KBM-7 (cell line): ENCODE measurements around the gene CAPN13.

Experiments
- DNase-seq: peaks from one replicate; pipeline ENCODE4 v3.0.0-alpha.2; 2015
- in situ Hi-C: fragments of 300-500 bp; cut with MboI; formaldehyde crosslinking; loops from 2 replicates; pipeline ENCODE4 v1.14.3; 2020; ENCODE audit warnings: low sequenced_read_pairs, low pct_unique_long_range_greater_than_20kb, mixed read lengths

The CAPN13 gene

DNA sequence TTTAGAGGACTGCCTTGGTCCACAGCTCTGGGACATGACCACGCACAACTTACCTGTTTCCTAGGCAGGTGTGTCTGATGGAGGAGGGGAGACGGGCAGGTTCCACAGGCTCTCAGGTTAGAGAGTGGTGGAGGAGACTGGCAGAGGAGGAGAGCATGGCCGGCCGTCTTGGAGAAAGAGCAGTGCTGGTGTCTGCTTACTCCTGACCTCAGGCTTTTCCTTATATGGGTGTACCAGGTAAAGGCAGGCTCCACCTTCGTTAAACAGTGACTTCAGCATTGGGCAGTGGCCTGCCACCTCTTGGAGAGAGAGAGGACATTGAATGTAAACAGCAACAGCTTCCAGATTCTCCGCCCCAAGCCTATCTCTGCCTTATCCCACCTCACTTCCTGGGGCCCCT is at the start of gene CAPN13:
Gene CAPN13 (minus strand): TSS at position 198 of the 400 bp plus-strand sequence. CDS start 20,121 bp downstream, outside the sequence.
- in situ Hi-C loops: no loop called here
- no peak for DNase-seq

GRCh38 chr2:30847841-30848240 is 40.6 kb upstream of the CAPN13 start:
- in situ Hi-C loops: no loop called here
- DNase-seq: no peak

DNA sequence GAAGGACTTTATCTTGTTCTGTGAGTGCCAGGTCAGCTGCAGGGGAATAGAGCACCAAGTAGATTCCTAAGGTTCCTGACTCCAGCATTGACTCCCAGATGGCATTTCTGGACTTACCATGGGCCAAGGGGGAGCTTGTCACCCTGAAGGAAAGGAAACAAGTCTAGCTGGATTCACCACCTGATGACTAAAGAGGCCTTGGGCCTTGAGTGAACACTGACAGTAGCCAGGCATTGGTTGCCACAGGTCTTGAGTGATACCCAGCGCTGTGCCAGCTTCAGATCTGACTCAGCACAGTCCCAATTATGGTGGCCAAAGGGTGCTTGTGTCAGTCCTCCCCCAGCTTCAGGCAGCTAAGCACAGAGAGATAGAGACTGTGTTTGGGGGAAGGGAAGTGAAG is 40.1 kb upstream of the CAPN13 start:
- in situ Hi-C loops: no loop called here
- DNase-seq: no peak

DNA sequence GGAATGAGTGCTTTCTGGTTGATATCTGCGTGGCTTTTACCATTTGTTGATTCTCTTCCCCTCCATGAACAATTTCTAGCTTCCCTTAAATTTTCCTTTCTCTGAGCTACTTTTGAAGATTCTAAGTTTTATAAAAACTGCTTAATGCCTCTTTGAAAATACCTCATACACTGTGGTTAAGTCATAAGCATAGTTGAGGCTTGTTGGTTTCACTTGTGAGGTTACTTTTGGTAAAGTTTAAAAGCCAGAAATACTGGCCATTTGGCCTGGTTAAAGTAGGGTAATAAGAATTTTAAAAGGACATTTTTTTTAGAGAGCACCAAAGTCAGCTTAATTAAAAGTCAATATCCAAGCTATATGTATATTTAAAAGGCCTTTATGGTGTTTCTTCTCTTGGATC is 21.3 kb upstream of the CAPN13 start:
- in situ Hi-C loops: no loop called here
- no peak for DNase-seq

DNA sequence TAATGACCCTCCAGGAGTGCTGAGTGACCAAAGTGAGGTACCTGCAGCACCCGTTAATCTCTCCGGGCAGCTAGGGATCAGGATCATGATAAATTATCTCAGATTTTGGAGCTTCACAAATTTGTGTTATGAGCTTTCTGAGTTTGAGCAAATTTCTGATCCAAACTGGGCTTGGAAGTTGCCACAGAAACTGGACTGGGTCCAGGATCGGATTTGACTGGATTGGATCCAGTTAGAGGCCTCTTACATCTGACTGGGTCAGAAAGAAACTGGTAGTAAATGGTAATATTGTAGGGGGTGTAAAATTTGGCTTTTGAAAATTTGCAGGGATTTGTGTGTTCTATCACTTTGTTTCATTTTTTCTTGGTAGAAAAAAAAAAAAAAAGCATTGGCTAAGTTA is 19.7 kb upstream of the CAPN13 start:
- no peak for DNase-seq
- in situ Hi-C loops: no loop called here

GRCh38 chr2:30826481-30826880 is 19.2 kb upstream of the CAPN13 start:
- in situ Hi-C loops: no loop called here
- DNase-seq: no peak

GRCh38 chr2:30823452-30823851 is 16.2 kb upstream of the CAPN13 start:
- no peak for DNase-seq
- in situ Hi-C loops: no loop called here

- no peak for DNase-seq
- in situ Hi-C loops: no loop called here
These were observed 14.7 kb upstream of the CAPN13 start for GRCh38 chr2:30821960-30822359.

DNA sequence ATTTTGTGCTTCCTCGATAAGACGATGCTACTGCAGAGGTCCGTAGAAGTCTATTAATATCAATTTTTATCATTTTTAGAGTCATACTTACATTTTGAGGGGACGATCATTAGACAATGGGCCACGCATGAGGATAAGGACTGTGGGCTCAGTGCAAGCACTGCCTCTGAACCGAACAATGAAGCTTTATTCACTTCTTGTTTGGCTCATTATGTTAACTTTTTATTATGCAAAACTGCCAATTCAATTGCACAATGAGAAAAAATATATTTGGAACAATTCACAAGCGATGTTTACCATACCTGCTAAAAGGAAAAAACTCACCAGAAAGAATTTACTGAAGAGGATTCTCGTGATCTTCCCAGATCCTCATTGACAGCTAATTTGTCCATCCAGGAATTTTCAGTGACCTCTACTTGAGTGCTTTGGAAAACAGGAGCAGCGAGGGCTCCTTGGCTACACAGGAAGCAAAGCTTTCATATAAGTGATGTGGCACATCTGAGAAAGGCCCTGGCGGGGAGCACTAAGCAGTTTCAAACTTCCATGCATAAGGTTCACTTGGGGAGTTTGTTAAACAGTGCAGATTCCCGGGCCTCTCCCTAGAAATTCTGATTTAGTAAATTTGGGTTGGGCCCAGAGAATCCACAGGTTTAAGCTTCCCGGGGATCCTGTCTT is 13.3 kb upstream of the CAPN13 start:
- in situ Hi-C loops: no loop called here
- no peak for DNase-seq

DNA sequence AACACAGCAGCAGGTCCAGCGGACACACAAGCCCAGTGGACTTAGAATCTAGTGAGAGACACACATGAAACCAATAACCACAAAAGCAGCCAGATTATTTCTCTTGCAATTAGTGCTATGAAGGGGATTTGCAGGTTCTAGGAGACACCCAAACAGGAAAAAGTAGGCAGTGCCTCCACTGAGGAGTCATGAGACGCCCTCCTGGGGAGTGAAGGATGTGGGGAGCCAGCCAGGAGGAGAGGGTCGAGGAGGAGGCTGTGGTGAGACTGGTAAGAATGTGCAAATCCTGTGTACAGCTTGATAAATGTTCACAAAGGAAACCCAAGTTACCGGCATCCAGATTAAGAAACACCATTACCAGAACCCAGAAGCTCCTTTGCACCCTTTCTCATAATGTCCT is 2.7 kb upstream of the CAPN13 start:
- in situ Hi-C loops: no loop called here
- no peak for DNase-seq

DNA sequence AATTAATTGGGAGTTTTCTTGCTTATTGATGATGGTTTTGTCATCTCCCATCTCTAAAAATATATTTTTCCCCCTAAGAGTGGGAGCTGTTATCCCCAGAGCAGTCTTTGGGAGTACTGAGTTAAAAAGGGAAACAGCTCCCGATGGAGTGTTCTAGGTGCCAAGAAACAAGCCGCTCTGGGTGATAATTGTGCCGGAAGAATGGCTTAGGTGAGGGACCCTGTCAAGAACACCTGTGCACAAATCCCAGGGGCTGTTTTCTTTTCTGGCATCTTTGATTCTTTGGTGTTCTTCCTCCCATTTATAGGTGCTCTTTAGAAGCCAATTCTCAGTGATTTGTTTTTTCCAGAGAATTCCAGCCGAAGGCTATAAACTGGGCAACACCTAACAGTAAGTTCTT is 1.4 kb upstream of the CAPN13 start:
- no peak for DNase-seq
- in situ Hi-C loops: no loop called here

DNA sequence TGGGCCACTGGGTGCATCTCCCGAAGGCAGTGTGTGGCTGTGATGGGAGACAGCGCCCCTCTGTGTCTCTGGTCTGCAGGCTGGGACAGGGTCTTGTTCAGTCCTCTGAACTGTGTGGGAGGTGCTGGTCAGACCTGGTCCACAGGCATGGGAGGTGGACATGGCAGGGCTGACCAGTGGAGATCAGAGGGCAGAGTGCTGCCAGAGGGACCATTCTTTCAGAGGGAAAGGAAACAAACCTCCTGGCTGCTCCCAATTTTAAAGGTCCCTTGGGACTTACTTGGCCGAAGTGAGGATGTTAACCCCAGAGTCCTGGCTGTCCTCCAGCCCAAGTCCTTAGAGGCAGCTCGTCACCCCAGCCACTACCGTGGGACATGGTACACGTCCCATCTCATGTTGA is 4.0 kb downstream of the CAPN13 start:
- no peak for DNase-seq
- in situ Hi-C loops: no loop called here

GRCh38 chr2:30802611-30803010 is 4.6 kb downstream of the CAPN13 start:
- DNase-seq: no peak
- in situ Hi-C loops: no loop called here

- in situ Hi-C loops: no loop called here
- DNase-seq: no peak
These were observed 5.3 kb downstream of the CAPN13 start for GRCh38 chr2:30801821-30802455.

- in situ Hi-C loops: no loop called here
These were observed 7.1 kb downstream of the CAPN13 start for GRCh38 chr2:30800159-30800558.

GRCh38 chr2:30799366-30799765 is 7.9 kb downstream of the CAPN13 start:
- in situ Hi-C loops: no loop called here
- no peak for DNase-seq

More at GRCh38 chr2:30800159-30800558, 7.1 kb downstream of the CAPN13 start:
- DNase-seq: no peak

DNA sequence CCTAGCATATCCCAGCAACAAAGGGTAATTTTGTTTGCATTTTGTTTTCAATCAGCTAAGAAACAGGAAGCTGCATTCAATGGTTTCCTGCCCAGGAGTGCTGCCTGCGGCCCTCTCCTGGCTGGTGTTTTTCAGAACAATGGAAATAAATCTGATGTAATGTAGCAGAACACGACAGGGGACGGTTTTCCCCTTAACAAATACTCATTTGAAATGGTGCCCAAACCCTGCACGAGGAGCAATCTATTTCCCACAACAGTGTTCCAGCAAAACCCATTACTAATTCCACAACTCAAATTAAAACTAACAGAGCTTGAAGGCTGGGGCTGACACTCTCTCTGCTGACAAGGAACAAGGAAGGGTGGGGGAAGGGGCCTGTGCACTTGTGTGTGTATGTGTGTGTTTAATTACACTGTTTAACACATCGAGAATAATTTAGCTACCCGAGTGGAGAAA is 8.7 kb downstream of the CAPN13 start:
- in situ Hi-C loops: no loop called here
- peak; percentile 49 for DNase-seq

DNA sequence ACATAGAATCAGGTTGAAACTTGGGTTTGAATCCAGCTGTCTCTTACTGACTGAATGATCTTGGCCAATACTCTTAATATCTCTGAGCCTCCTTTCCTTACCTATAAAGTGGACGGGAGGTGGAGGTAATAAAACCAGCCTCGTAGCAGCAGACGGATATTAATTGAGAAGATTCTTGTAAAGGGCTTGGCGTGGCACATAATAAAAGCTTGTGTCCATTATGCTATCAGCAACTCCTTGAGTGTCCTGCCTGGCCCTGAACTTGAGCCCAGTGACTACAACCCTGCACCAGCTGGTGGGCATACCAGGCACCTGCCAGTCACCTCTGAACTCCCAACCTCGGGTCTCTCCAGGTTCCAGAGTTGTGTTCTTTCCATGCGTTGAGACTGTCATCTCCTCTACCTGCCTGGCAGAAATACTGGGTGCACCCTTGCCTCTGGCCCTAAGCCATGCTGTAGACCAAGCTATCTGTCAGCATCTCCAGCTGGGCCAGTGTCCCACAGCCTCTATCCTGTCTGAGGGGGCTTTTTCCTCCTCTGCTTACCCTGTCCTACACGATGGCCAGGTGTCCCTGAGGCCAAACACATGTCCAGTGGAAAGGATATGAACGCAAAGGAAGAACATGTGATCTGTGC is 9.7 kb downstream of the CAPN13 start:
- in situ Hi-C loops: no loop called here

GRCh38 chr2:30796699-30797098 is 10.5 kb downstream of the CAPN13 start:
- in situ Hi-C loops: no loop called here

More for the DNA sequence above, 9.7 kb downstream of the CAPN13 start:
- no peak for DNase-seq

DNA sequence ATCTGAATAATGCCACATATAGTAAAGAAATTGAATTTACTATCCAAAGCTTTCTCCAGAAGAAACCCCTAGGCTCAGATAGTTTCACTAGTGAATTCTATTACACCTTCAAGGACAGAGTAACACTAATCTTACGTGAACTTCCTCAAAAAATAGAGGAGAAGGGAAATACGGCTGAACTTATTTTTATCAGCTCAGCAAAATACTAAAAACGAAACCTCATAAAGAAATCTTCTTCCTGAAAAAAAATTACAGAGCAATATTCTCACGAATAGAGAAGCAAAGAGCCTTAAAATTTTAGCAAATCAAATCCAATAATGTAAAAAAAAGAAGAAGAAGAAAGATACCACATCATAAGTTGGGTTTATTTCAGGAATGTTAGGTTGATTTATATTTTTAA is 14.7 kb downstream of the CAPN13 start:
- DNase-seq: peak; percentile 28
- in situ Hi-C loops: no loop called here

More at GRCh38 chr2:30796699-30797098, 10.5 kb downstream of the CAPN13 start:
- DNase-seq: no peak
